Adipocyte (in vitro differentiated cells): ENCODE measurements around the gene TBC1D22B.

Experiments used
- DNase-seq: peaks from one replicate; pipeline ENCODE4 v3.0.0-alpha.2; 2015; ENCODE audit warnings: low read depth
- H3K27me3 ChIP-seq: replicated peaks from 2 replicates; pipeline ENCODE4 v1.7.0; 2013; ENCODE audit warnings: mild to moderate bottlenecking, low read length, moderate library complexity; ENCODE audit not compliant: control insufficient read depth, insufficient read depth
- H3K36me3 ChIP-seq: 2 replicates; pipeline ENCODE4 v1.7.0; 2013; ENCODE audit warnings: low read length, mild to moderate bottlenecking, moderate library complexity; ENCODE audit not compliant: control insufficient read depth, insufficient read depth, severe bottlenecking
- H3K4me1 ChIP-seq: 2 replicates; pipeline ENCODE4 v1.7.0; 2013; ENCODE audit warnings: mild to moderate bottlenecking, low read length, moderate library complexity; ENCODE audit not compliant: control insufficient read depth, insufficient read depth
- H3K4me3 ChIP-seq: 2 replicates; pipeline ENCODE4 v1.7.0; 2013; ENCODE audit warnings: mild to moderate bottlenecking, low read length, moderate library complexity
- H3K9ac ChIP-seq: 2 replicates; pipeline ENCODE4 v1.7.0; 2013; ENCODE audit warnings: mild to moderate bottlenecking, low read length, moderate library complexity
- H3K9me3 ChIP-seq: 2 replicates; pipeline ENCODE4 v1.7.0; 2013; ENCODE audit warnings: mild to moderate bottlenecking, low read length, moderate library complexity; ENCODE audit not compliant: control insufficient read depth

TBC1D22B gene

DNA sequence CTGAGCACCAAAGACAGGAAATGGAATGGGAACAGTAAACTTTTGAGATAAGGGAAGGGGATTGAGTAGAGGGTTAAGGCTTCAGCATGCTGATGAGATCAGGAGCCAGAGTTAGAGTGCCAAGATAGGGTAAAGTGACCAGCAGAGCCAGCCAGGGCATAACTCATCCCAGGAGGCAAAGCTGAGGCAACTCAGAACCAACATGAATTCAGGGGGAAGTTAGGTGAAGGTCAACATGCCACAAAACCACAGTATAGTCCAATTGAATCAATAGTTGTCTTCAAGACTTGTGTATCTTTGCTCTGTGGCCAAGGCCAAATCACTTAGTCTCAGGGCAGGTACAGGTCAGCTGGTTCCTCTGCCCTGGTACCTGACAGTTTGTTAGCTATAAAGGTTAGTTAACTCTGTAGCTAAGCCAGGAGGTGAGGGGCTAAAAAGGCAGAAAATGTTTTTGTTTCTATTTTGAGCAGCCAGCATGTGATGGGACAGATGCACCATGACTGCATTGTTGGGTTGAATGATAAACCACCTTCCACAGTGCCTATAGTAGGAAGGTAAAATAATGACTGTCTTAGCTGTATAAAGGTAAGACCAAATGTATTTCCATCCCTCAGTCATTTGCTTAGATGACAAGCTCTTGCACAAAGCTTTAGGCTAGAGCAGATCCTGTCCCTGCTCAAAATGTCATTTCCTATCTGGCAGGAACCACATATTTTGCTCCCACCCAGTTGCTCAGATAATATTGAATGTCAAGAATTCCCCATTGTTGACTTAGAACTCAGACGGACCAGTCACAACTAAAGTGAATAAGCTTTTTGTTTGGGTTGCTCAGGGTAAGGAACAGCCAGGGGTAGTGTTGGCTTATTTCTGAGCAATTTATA lies 112.0 kb downstream of the TBC1D22B start:
- no peak overlapping the region for H3K9ac ChIP-seq
- no peak overlapping the region for H3K4me3 ChIP-seq
- no peaks in the 10 kb centered on the region for H3K27me3 ChIP-seq
- H3K36me3 ChIP-seq, result peaks cover 45% of the 10 kb centered on the region
- H3K4me1 ChIP-seq, result peaks cover 8% of the 10 kb centered on the region
- no peaks in the 10 kb centered on the region for H3K9me3 ChIP-seq
- DNase-seq, result peak; percentile 52

DNA sequence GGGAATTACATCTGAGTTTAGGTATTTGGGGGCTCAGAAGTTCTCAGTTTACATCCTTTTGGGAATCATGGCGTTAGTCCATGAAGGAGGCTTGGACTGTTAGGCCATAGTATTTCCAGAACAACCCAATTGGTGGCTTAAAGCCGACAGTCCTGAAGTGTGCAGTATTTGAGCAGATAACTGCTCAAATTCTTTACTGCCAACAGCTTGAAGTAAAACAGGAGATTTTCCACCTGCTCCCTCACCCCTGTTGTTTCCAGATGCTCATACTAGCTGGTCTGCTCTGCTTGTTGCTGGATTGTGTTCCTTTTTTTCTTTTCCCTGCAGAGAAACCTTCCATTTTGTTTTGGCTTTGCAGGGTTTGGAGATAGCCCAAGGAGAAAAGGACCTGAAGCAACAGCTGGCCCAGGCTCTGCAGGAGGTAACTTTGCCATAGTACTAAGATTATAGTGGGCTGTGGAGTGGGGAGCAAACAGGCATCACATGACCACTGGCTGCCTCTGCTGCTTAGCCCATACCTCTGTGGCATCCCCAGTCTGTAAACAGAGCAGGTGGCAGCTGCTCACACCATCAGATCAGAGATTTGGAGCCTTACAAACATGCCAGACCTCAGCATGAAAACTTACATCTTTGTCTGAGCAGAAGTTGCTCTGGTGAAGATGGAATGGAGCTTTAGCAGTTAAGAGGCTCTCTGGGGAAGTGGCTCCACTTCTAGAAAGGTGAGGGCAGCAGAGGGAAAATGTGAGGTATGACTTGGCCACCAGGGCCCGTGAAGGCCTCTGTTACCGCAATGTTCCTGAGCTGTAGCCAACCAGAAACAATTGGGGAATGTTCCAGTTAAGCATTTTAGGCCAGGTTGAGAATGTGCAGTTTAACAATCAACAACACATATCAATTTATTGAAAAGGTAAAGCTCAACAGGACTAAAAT lies 113.8 kb downstream of the TBC1D22B start:
- Histone ChIP-seq H3K9ac (no peak overlapping the region), H3K36me3 (peaks cover 55% of the 10 kb centered on the region), H3K4me1 (peaks cover 8% of the 10 kb centered on the region), H3K9me3 (no peaks in the 10 kb centered on the region), H3K27me3 (no peaks in the 10 kb centered on the region), H3K4me3 (no peak overlapping the region)
- DNase-seq, result no peak

DNA sequence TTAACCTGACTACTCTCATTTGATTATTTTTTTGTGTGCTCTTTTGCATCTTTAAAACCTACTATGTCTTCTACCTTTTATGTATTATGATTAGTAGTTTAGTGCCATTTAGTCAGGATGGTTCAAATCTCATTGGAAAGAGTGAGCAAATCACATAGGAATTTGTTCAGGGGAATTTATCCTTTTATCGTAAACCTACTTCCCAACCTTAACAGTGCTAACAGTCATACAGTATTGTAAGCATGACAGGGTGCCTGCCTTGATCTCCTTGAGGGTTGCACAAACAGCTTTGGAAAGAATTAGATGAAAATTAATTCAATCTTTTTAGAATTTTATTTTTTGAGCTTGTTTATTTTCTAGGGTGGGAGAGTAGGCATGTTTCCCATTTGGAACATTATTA lies 114.5 kb downstream of the TBC1D22B start:
- no peaks in the 10 kb centered on the region for H3K27me3 ChIP-seq
- H3K9ac ChIP-seq, result no peak overlapping the region
- no peak for DNase-seq
- H3K36me3 ChIP-seq, result peaks cover 62% of the 10 kb centered on the region
- H3K4me1 ChIP-seq, result peaks cover 8% of the 10 kb centered on the region
- H3K4me3 ChIP-seq, result no peak overlapping the region
- H3K9me3 ChIP-seq, result no peaks in the 10 kb centered on the region

DNA sequence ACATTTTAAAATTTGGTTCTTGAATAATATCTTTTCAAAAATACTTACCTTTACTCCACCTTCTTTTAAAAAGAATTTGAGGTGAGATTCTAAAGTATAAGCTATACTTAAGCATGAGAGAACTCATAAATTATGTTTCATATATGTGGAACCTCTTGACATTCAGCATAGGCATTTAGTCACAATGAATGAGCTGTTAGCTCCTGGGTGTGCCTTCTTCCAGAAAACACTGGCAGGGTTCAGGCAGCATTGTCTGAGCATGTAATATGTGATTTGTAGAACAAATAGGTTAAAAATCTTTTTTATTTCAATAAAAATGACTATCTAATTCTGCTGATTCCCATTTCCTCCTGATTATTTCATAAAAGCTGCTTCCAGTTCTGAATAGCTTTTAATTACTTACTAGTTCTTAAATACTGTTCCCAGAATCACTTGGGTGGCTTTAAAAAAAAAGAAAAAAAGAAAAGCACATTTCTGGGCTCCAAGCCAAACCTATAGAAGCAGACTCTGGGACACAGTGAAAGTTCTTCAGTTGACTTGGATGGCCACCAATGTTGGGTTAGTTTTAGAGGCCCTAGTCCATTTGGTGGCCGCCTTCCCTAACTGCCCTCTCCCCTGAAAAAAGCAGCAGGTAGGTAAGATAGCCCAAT lies 116.4 kb downstream of the TBC1D22B start:
- Histone ChIP-seq H3K36me3 (peaks cover 61% of the 10 kb centered on the region), H3K4me3 (no peak overlapping the region), H3K27me3 (no peaks in the 10 kb centered on the region), H3K9ac (no peak overlapping the region), H3K9me3 (no peaks in the 10 kb centered on the region), H3K4me1 (peaks cover 8% of the 10 kb centered on the region)
- DNase-seq, result peak; percentile 14

DNA sequence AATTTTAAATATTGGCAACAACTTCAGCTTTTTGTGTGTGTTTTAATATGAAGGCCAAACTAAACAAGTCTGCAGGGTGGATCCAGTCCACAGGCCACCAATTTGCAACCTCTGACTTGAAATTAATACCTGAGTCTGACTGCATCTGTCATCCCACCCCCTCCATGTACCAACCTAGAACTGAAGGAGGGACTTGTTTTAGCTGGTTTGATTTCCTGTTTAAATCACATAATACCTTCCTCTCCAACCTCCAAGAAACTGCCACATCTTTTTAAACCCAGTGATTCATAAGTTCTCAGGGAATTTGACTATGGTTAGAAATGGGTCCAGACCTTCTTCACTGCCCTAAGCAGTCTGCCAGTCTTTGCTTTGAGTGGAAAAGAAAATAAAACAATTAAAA lies 117.8 kb downstream of the TBC1D22B start:
- no peak overlapping the region for H3K4me3 ChIP-seq
- no peak for DNase-seq
- H3K27me3 ChIP-seq, result no peaks in the 10 kb centered on the region
- peaks cover 5% of the 10 kb centered on the region for H3K4me1 ChIP-seq
- H3K9ac ChIP-seq, result no peak overlapping the region
- peaks cover 57% of the 10 kb centered on the region for H3K36me3 ChIP-seq
- H3K9me3 ChIP-seq, result no peaks in the 10 kb centered on the region

DNA sequence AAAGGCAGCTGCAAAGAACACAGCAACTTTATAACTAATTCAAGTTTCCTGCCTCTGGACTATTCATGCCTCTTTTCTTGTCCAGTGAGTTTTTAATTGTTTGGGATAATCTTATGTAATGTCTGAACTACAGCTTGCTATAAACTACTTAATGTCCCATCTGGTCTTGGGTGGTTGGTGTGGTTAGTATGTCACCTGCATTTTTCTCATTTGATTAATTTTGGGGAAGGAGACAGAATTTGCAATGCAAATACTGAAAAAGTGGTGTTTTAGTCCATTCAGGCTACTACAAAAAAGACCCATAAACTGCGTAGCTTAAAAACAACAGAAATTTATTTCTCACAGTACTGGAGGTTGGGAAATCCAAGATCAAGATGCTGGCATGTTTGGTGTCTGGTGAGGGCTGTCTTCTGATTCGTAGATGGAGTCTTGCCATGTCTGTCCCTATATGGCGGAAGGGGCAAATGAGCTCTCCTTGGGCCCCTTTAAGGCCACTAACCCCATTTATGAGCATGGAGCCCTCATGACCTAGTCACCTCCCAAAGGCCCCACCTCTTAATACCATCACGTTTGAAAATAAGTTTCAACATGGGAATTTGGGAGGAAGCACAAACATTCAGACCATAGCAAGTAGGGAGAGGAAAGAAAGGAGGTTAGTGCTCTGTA lies 118.6 kb downstream of the TBC1D22B start:
- Histone ChIP-seq H3K9ac (no peak overlapping the region), H3K36me3 (peaks cover 56% of the 10 kb centered on the region), H3K9me3 (no peaks in the 10 kb centered on the region), H3K4me1 (peaks cover 5% of the 10 kb centered on the region), H3K27me3 (no peaks in the 10 kb centered on the region), H3K4me3 (no peak overlapping the region)
- DNase-seq, result no peak

DNA sequence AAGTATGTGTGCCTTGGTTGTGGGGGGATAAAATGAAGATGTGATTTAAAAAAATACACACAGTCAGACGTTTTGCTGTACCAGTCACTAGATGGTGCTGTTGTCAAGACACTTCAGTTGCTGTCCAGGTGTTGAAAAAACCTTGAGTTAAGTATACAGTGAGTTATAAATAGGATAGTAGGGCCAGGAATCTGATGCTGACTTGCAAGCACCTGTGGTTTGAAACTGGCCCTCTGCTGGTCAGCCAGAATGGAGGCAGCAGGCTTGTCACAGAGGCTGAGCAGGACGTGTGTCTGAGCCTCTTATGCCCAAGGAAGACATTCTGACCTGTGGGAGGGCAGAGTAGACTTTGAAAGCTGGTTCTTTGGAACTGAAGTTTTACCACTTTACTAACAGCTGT lies 124.0 kb downstream of the TBC1D22B start:
- Histone ChIP-seq H3K4me1 (no peaks in the 10 kb centered on the region), H3K9ac (no peak overlapping the region), H3K36me3 (peaks cover 50% of the 10 kb centered on the region), H3K27me3 (no peaks in the 10 kb centered on the region), H3K9me3 (no peaks in the 10 kb centered on the region), H3K4me3 (no peak overlapping the region)
- peak; percentile 53 for DNase-seq
